ENCODE data around the gene OR4F6.

OR4F6 gene

GRCh38 chr15:101804941-101805340 is 1.6 kb downstream of the OR4F6 start:
- no peak for DNase-seq

- no peak for DNase-seq
Observed at GRCh38 chr15:101805605-101806345, 2.5 kb downstream of the OR4F6 start.

- DNase-seq, result no peak
Observed at GRCh38 chr15:101807345-101807945, 4.1 kb downstream of the OR4F6 start.

- no peak for DNase-seq
Observed at GRCh38 chr15:101808201-101808600, 4.9 kb downstream of the OR4F6 start.

GRCh38 chr15:101810456-101810855 is 7.1 kb downstream of the OR4F6 start:
- DNase-seq, result no peak

GRCh38 chr15:101810876-101811275 is 7.6 kb downstream of the OR4F6 start:
- no peak for DNase-seq

- DNase-seq, result no peak
Observed at GRCh38 chr15:101811902-101812301, 8.6 kb downstream of the OR4F6 start, which contains the start of gene OR4F15. Gene OR4F15, plus strand, starts transcription at chr15:101812202. Its CDS starts 5,985 bp downstream, at chr15:101818187.

GRCh38 chr15:101813803-101814534 is 10.7 kb downstream of the OR4F6 start:
- DNase-seq, result no peak

GRCh38 chr15:101820781-101821180 is 17.5 kb downstream of the OR4F6 start:
- no peak for DNase-seq

- no peak for DNase-seq
Observed at GRCh38 chr15:101827257-101827656, 23.9 kb downstream of the OR4F6 start.

- DNase-seq, result no peak
Observed at GRCh38 chr15:101828774-101829173, 25.5 kb downstream of the OR4F6 start.

- DNase-seq, result no peak
Observed at GRCh38 chr15:101841656-101842055, 38.3 kb downstream of the OR4F6 start.

GRCh38 chr15:101844916-101845315 is 41.6 kb downstream of the OR4F6 start:
- no peak for DNase-seq

GRCh38 chr15:101852356-101852755 is 49.0 kb downstream of the OR4F6 start:
- DNase-seq, result no peak

Data from CD4-positive, alpha-beta T cell treated with Interleukin-4 for 1 hour (primary cell).